ENCODE measurements around the gene ZC3H10.

DNA sequence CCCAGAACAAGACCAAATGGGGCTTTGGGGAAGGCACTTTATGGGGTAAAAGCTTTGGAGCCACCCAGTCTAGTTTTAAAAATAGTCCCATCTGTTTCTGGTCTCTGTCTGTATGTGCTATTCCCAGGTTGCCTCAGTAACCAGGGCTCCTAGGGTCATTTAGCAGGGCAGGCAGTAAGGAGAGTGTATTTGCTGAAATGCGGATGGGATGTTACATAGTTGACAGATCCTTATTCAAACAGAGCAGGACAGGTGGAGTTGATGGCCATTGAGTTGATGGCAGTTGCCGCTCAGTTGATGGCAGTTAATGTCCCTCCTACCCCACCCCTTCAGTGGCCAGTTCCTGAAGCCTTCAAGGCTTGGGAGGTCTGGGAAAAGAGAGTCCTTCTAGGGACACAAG, 4.6 kb downstream of the ZC3H10 start:
- no peak for TF ChIP-seq CBX3 (IDR thresholded peaks at IDR 0.05; ENCODE audit: low read depth)
- TF ChIP-seq POLR2AphosphoS5 (IDR thresholded peaks at IDR 0.05; ENCODE audit: low read depth, low read length), result no peak; the same call in 1 of the 2 replicates
- TF ChIP-seq, protein P1, sequence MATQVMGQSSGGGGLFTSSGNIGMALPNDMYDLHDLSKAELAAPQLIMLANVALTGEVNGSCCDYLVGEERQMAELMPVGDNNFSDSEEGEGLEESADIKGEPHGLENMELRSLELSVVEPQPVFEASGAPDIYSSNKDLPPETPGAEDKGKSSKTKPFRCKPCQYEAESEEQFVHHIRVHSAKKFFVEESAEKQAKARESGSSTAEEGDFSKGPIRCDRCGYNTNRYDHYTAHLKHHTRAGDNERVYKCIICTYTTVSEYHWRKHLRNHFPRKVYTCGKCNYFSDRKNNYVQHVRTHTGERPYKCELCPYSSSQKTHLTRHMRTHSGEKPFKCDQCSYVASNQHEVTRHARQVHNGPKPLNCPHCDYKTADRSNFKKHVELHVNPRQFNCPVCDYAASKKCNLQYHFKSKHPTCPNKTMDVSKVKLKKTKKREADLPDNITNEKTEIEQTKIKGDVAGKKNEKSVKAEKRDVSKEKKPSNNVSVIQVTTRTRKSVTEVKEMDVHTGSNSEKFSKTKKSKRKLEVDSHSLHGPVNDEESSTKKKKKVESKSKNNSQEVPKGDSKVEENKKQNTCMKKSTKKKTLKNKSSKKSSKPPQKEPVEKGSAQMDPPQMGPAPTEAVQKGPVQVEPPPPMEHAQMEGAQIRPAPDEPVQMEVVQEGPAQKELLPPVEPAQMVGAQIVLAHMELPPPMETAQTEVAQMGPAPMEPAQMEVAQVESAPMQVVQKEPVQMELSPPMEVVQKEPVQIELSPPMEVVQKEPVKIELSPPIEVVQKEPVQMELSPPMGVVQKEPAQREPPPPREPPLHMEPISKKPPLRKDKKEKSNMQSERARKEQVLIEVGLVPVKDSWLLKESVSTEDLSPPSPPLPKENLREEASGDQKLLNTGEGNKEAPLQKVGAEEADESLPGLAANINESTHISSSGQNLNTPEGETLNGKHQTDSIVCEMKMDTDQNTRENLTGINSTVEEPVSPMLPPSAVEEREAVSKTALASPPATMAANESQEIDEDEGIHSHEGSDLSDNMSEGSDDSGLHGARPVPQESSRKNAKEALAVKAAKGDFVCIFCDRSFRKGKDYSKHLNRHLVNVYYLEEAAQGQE (IDR thresholded peaks at IDR 0.05; ENCODE audit: low read depth), result no peak
- TF ChIP-seq, protein P2, sequence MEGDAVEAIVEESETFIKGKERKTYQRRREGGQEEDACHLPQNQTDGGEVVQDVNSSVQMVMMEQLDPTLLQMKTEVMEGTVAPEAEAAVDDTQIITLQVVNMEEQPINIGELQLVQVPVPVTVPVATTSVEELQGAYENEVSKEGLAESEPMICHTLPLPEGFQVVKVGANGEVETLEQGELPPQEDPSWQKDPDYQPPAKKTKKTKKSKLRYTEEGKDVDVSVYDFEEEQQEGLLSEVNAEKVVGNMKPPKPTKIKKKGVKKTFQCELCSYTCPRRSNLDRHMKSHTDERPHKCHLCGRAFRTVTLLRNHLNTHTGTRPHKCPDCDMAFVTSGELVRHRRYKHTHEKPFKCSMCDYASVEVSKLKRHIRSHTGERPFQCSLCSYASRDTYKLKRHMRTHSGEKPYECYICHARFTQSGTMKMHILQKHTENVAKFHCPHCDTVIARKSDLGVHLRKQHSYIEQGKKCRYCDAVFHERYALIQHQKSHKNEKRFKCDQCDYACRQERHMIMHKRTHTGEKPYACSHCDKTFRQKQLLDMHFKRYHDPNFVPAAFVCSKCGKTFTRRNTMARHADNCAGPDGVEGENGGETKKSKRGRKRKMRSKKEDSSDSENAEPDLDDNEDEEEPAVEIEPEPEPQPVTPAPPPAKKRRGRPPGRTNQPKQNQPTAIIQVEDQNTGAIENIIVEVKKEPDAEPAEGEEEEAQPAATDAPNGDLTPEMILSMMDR (IDR thresholded peaks at IDR 0.05 in 2 of 3, conservative IDR thresholded peaks at IDR 0.05 in 1 of 3; ENCODE audit: borderline replicate concordance in 1 of 3, insufficient read depth in 1 of 3, low read depth in 2 of 3, low read length in 2 of 3), result no peak
- TF ChIP-seq RAD21 (IDR thresholded peaks at IDR 0.05; ENCODE audit: low read depth), result no peak
- no peak for TF ChIP-seq POLR2A (IDR thresholded peaks at IDR 0.05; ENCODE audit: borderline replicate concordance, extremely low read depth, insufficient read depth, insufficient read length)
- no peak for TF ChIP-seq EZH2 (IDR thresholded peaks at IDR 0.05)
- TF ChIP-seq CEBPB (IDR thresholded peaks at IDR 0.05; ENCODE audit: low read depth), result no peak
- TF ChIP-seq YY1 (IDR thresholded peaks at IDR 0.05; ENCODE audit: extremely low read depth, insufficient replicate concordance, low read depth, low read length), result no peak
- TF ChIP-seq SRF (IDR thresholded peaks at IDR 0.05; ENCODE audit: low read depth), result no peak
- no peak for TF ChIP-seq EZH2phosphoT487 (IDR thresholded peaks at IDR 0.05; ENCODE audit: borderline replicate concordance)
- TF ChIP-seq EGR1 (IDR thresholded peaks at IDR 0.05; ENCODE audit: low read depth), result no peak
- TF ChIP-seq, protein P3, sequence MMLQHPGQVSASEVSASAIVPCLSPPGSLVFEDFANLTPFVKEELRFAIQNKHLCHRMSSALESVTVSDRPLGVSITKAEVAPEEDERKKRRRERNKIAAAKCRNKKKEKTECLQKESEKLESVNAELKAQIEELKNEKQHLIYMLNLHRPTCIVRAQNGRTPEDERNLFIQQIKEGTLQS (IDR thresholded peaks at IDR 0.05), result no peak
